ENCODE data around the gene OPRD1.
A peak's percentile ranks its signal among the peaks of the same experiment; 100 is the strongest.

The OPRD1 gene

GRCh38 chr1:28914228-28915030, 102.5 kb downstream of the OPRD1 start, which contains the start of gene EPB41:
TSS of gene EPB41 (plus strand) at chr1:28914569. CDS start at chr1:28987438, 72,869 bp downstream.
- peak; percentile 94 for DNase-seq

- DNase-seq, result peak; percentile 60
Measured at GRCh38 chr1:28915031-28915895, 103.3 kb downstream of the OPRD1 start.

- no peak for DNase-seq
Measured at GRCh38 chr1:28917757-28918118, 105.8 kb downstream of the OPRD1 start.

Data from DMS 273 treated with DMSO at 0.1 percent for 48 hours (cell line).